GM10266 (cell line): ENCODE measurements around the gene PCDHGC5.

Experiments
- DNase-seq: peaks from one replicate; pipeline ENCODE4 v3.0.0; 2012; ENCODE audit errors: extremely low spot score
- CTCF ChIP-seq: IDR thresholded peaks from 2 replicates; pipeline ENCODE4 v1.5.1; 2012; ENCODE audit warnings: mild to moderate bottlenecking, low read depth; ENCODE audit not compliant: control insufficient read depth, insufficient read depth; ENCODE audit errors: missing control alignments

PCDHGC5 gene

GRCh38 chr5:141501761-141502160, 12.9 kb downstream of the PCDHGC5 start:
- no peak for TF ChIP-seq CTCF
- no peak for DNase-seq

- no peak for DNase-seq
- TF ChIP-seq CTCF = no peak
Measured at GRCh38 chr5:141503681-141504080, 14.8 kb downstream of the PCDHGC5 start.

GRCh38 chr5:141504216-141504615, 15.3 kb downstream of the PCDHGC5 start:
- DNase-seq = no peak
- TF ChIP-seq CTCF = no peak

- DNase-seq = no peak
- no peak for TF ChIP-seq CTCF
Measured at GRCh38 chr5:141506381-141507155, 17.7 kb downstream of the PCDHGC5 start.

GRCh38 chr5:141507387-141508091, 18.7 kb downstream of the PCDHGC5 start:
- DNase-seq = peak; percentile 38

GRCh38 chr5:141508440-141508797, 19.5 kb downstream of the PCDHGC5 start:
- TF ChIP-seq CTCF = no peak
- peak; percentile 33 for DNase-seq

More at GRCh38 chr5:141507387-141508091, 18.7 kb downstream of the PCDHGC5 start:
- no peak for TF ChIP-seq CTCF
